Loucy (cell line): ENCODE results near the gene PRPS1.

Experiments used
- H2AFZ ChIP-seq: fragments of 200-600 bp; sonication (generic); 2 replicates; pipeline ENCODE4 v1.6.0; 2016; ENCODE audit warnings: antibody characterized with exemption, mild to moderate bottlenecking, low read length, moderate library complexity
- H3F3A ChIP-seq: fragments of 200-600 bp; 2 replicates; pipeline ENCODE4 v1.6.0; 2016; ENCODE audit warnings: antibody characterized with exemption, low read depth, mild to moderate bottlenecking
- H3K27me3 ChIP-seq: fragments of 200-600 bp; sonication (generic); 2 replicates; pipeline ENCODE4 v1.6.1; 2014; ENCODE audit warnings: low read length, mild to moderate bottlenecking; ENCODE audit not compliant: insufficient read depth, poor library complexity, severe bottlenecking
- H3K36me3 ChIP-seq: fragments of 200-600 bp; sonication (generic); 2 replicates; pipeline ENCODE4 v1.6.1; 2016; ENCODE audit warnings: low read length; ENCODE audit not compliant: insufficient read depth
- H3K4me1 ChIP-seq: fragments of 200-600 bp; sonication (generic); 2 replicates; pipeline ENCODE4 v1.5.1; 2014; ENCODE audit warnings: low read length, mild to moderate bottlenecking; ENCODE audit not compliant: insufficient read depth, poor library complexity, severe bottlenecking
- H3K4me2 ChIP-seq: fragments of 200-600 bp; sonication (generic); 2 replicates; pipeline ENCODE4 v1.6.0; 2014; ENCODE audit warnings: antibody characterized with exemption, low read length, low read depth, mild to moderate bottlenecking; ENCODE audit not compliant: poor library complexity, severe bottlenecking
- H3K4me3 ChIP-seq: fragments of 200-600 bp; sonication (generic); 2 replicates; pipeline ENCODE4 v1.5.1; 2014; ENCODE audit warnings: low read length, mild to moderate bottlenecking, mixed read lengths; ENCODE audit not compliant: poor library complexity, severe bottlenecking
- H3K79me2 ChIP-seq: fragments of 200-600 bp; sonication (generic); 2 replicates; pipeline ENCODE4 v1.6.1; 2014; ENCODE audit warnings: low read length; ENCODE audit not compliant: insufficient read depth
- H3K9ac ChIP-seq: fragments of 200-600 bp; sonication (generic); 2 replicates; pipeline ENCODE4 v1.6.0; 2014; ENCODE audit warnings: mild to moderate bottlenecking, low read depth, low read length, moderate library complexity; ENCODE audit not compliant: poor library complexity, severe bottlenecking
- H3K9me2 ChIP-seq: fragments of 200-600 bp; sonication (generic); replicated peaks from 2 replicates; pipeline ENCODE4 v1.6.1; 2016; ENCODE audit warnings: low read depth, low read length, mixed read lengths
- H3K9me3 ChIP-seq: fragments of 200-600 bp; sonication (generic); 2 replicates; pipeline ENCODE4 v1.6.1; 2014; ENCODE audit warnings: mild to moderate bottlenecking, antibody characterized with exemption, low read length, low read depth; ENCODE audit not compliant: insufficient read depth
- H4K20me1 ChIP-seq: fragments of 200-600 bp; sonication (generic); 2 replicates; pipeline ENCODE4 v1.6.0; 2014; ENCODE audit warnings: antibody characterized with exemption, low read length, mild to moderate bottlenecking; ENCODE audit not compliant: insufficient read depth, poor library complexity, severe bottlenecking
- CTCF ChIP-seq: fragments of 200-600 bp; sonication (generic); conservative IDR thresholded peaks from 2 replicates; pipeline ENCODE4 v1.5.1; 2014; ENCODE audit warnings: mild to moderate bottlenecking, antibody characterized with exemption, low read length
- EZH2phosphoT487 ChIP-seq: fragments of 200-600 bp; IDR thresholded peaks from 2 replicates; pipeline ENCODE4 v1.6.1; 2018; ENCODE audit warnings: antibody characterized with exemption, mild to moderate bottlenecking, moderate library complexity, borderline replicate concordance

PRPS1 gene

GRCh38 chrX:107601326-107601725, 27.0 kb upstream of the PRPS1 start:
- H3K9ac ChIP-seq: no peak overlapping the region
- H3K4me3 ChIP-seq: no peak overlapping the region
- TF ChIP-seq EZH2phosphoT487 (no peak), CTCF (no peak)
- H3K9me3 ChIP-seq: no peaks in the 10 kb centered on the region
- H3K79me2 ChIP-seq: no peaks in the 10 kb centered on the region
- H3K36me3 ChIP-seq: no peaks in the 10 kb centered on the region
- H2AFZ ChIP-seq: no peak overlapping the region
- H3K9me2 ChIP-seq: no peaks in the 10 kb centered on the region
- H3K4me2 ChIP-seq: no peak overlapping the region
- H3K27me3 ChIP-seq: no peaks in the 10 kb centered on the region
- no peaks in the 10 kb centered on the region for H4K20me1 ChIP-seq
- H3K4me1 ChIP-seq: no peaks in the 10 kb centered on the region
- H3F3A ChIP-seq: no peaks in the 10 kb centered on the region

GRCh38 chrX:107601759-107602158, 26.6 kb upstream of the PRPS1 start:
- Histone ChIP-seq H4K20me1 (no peaks in the 10 kb centered on the region), H3K36me3 (no peaks in the 10 kb centered on the region), H3K27me3 (no peaks in the 10 kb centered on the region), H3K4me3 (no peak overlapping the region), H2AFZ (no peak overlapping the region), H3K9ac (no peak overlapping the region), H3K4me2 (no peak overlapping the region), H3F3A (no peaks in the 10 kb centered on the region), H3K79me2 (no peaks in the 10 kb centered on the region), H3K9me2 (no peaks in the 10 kb centered on the region), H3K4me1 (no peaks in the 10 kb centered on the region), H3K9me3 (no peaks in the 10 kb centered on the region)
- no peak for TF ChIP-seq EZH2phosphoT487
- TF ChIP-seq CTCF: no peak

GRCh38 chrX:107602694-107603239, 25.5 kb upstream of the PRPS1 start:
- no peaks in the 10 kb centered on the region for H3K27me3 ChIP-seq

More at GRCh38 chrX:107602694-107603239, 25.5 kb upstream of the PRPS1 start:
- no peaks in the 10 kb centered on the region for H3K9me3 ChIP-seq
- TF ChIP-seq CTCF: no peak
- no peak for TF ChIP-seq EZH2phosphoT487
- no peak overlapping the region for H3K4me3 ChIP-seq
- H4K20me1 ChIP-seq: no peaks in the 10 kb centered on the region
- no peak overlapping the region for H2AFZ ChIP-seq
- H3K9ac ChIP-seq: no peak overlapping the region
- H3F3A ChIP-seq: no peaks in the 10 kb centered on the region
- no peaks in the 10 kb centered on the region for H3K36me3 ChIP-seq
- H3K79me2 ChIP-seq: no peaks in the 10 kb centered on the region
- H3K9me2 ChIP-seq: no peaks in the 10 kb centered on the region
- no peak overlapping the region for H3K4me2 ChIP-seq
- H3K4me1 ChIP-seq: no peaks in the 10 kb centered on the region
